Non-pigmented ciliary epithelial cell (primary cell): ENCODE data around the gene TBCEL.
"Not testable (repeated sequence)": the region's sequence is repeated elsewhere in the genome, so short reads cannot be mapped to it uniquely, and the experiment has no call there.

Experiments used
- DNase-seq: peaks from one replicate; pipeline ENCODE4 v3.0.0-alpha.2; 2010; ENCODE audit warnings: low read depth

Gene TBCEL

DNA sequence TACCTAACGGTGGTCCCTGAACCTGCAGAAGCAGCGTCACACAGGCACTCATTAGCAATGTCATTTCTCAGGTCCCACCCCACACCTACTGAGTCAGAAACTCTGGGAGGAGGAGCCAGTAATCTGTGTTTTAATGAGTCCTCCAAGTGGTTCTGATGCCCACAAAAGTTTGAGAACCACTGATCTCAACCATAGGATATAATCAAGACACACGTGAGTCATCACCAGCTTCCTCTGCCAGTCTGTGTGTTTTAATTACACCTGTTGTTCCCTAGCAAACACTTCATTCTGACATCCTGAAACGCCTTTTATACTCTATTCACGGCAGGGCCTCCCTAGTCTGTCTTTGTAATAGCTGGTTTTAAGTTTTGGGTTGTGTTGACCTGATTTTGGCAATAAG is 82.9 kb downstream of the TBCEL start:
- DNase-seq = no peak

DNA sequence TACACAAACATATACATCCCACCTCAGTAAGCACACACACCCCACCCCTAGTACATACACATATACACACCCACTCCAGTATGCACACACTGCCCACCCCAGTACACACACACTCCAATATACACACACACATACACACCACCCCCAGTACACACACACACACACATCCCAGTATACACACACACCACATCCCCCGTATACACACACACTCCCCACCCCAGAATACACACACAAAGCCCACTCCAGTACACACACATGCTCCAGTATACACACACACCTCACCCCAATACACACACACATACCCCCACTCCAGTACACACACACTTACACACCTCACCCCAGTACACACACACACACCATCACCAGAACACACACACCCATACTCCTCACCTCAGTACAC is 84.5 kb downstream of the TBCEL start:
- DNase-seq = no peak

DNA sequence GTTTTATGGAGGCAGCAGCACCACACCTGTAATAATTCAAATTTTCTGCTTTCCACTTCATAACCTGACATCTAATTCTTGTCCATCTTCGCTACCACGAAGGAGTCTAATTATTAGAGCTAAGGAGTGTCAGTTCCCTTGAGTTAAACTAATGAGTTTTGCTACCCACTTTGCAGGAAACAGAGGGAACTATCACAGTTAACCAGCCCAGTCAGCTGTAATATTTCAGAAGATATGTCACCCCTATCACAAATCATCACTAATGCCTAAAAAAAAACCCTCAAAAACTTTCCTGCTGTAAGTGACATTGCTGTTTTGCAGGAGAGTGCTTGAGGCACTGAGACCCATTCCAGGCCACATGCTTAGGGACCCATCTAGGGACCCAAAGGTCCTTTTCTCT is 85.6 kb downstream of the TBCEL start:
- no peak for DNase-seq

DNA sequence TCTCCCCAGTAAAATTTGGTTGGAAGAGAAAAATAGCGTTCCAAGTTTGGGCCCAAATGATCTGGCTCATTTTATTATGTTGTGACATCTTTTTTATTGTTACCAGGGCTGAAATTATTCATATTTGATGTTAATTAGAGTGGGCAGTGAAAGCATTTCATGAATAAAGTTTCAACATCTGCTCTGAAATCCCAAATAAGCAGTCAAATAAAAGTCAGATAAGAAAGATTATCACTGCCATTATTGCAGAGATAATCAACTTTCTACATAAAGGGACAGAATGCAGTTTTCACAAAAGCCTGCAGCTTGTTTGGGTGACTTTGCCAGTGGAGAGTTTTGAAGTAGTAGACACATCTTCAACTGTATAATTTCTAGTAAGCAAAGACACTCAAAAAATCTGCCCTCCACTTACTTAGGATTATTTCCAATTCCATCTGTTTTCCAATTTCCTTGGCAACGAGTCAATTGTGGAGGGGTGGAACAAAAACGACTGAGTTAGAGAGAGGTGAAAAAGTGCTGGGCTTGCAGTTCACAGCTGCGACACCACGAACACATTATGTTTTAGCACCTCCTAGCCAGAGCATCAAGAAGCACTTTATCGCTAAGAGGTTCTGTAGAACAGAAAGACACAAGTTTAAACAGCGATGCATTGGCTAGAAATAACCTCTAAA is 86.1 kb downstream of the TBCEL start:
- DNase-seq = no peak

DNA sequence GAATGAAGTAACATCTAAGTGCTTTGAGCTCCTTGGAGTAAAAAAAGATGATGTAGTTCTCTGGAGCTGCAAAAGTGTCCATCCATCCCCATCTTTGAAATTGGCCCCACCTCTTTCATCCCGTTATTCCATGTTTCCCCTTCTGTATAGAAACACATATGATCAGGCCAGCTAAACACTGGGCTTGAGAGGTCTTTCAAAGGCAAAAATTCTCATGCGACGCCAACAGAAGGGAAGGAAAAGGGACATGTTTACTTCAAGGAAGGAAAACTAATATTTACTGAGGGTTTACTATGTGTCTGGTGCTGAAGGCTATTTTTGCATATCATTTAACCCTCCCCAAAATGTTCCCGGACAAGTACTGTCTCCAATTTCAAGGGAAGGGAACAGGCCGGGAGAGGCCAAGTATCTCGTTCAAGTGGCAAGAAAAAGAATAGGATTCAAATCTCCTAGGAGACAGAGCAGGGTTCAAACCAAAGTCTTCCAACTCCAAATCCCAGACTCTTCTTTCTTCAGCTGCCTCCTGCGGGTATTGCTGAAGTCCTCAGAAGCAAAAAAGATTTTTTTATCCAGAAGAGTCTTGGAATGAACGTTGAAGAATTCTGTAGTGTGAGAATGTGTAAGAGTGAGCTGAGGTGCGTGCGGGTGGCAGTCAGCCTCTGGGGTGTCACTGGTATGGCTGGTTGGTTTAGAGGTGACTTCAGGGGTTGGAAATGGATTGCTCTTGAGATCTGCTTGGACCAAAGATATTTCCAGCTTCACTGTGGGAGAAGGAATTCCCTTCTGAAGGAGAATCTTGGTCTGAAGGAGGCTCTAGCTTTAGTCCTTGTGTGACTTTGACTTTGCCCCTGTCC is 87.2 kb downstream of the TBCEL start:
- no peak for DNase-seq

DNA sequence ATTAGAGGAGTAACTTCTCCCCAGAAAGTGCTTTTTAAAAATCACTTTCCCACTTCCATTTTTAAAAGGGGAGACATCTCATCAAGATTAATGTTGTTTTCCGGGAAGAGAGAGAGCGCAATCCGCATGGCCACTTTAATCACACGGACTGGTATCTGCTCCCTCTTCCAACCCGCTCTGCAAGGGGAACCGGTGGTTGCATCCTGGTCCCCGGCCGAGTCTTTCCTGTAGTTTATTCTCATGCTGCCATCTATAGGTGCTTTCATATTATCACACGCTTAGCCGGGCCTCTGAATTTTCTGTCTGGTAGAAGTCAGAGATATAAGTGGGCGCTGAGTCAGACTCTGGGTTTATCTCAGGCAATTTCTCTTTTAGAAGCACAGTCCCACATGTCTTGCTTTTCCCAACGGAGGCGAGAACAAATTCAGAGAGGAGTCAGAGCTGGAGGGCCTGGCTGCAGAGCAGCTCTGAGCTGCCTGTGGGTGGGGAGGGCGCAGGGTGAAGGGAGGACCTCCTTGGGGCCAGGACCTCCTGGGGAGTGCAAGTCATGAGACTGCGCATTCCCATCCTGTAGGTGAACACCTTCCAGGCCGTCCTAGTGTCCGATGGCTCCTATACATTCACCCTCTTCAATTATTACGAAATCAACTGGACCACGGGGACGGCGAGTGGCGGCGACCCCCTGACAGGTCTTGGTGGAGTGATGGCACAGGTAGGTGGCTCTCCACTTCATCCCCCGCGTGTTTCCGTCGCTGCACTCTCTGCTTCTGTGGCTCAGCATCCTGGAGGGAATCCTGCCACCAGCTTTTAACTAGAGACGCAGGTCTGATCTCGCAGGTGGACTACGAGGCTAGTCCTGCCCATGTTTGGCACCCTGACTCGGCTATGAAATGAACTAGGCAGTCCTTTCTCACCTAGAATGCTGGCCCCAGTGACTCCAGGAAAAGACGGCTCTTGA is 88.9 kb downstream of the TBCEL start:
- peak; percentile 34 for DNase-seq

DNA sequence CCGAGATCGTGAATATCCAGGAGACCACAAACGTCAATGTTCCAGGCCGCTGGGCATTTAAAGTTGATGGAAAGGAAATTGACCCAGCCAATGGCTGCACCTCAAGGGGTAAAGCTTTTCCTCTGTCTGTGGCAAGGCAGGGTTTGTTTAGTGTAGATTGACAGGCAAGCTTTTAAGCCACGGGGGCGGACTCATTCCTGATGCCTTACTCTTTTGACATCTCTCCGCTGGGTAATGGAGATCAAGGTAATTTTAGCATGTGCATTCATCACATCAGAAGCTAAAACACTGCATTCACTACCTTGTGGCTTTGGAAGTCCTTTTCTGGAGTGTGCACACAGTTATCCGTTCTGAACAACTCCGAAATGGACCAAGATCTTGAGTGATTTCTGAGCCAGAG is 89.7 kb downstream of the TBCEL start:
- no peak for DNase-seq

DNA sequence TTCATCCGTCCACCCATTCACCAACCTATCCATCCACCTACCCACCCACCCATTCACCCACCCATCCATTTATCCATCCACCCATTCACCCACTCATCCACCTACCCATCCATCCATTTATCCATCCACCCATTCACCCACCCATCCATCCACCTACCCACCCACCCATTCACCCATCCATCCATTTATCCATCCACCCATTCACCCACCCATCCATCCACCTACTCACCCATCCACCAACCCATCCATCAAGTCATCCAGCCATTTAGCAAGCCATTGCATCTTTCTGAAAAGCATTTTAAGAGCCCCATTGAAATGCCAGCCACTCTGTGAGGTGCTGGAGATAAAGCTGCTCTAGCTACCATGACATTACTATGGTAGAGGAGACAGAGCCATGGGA is 91.1 kb downstream of the TBCEL start:
- DNase-seq = not testable (repeated sequence)

DNA sequence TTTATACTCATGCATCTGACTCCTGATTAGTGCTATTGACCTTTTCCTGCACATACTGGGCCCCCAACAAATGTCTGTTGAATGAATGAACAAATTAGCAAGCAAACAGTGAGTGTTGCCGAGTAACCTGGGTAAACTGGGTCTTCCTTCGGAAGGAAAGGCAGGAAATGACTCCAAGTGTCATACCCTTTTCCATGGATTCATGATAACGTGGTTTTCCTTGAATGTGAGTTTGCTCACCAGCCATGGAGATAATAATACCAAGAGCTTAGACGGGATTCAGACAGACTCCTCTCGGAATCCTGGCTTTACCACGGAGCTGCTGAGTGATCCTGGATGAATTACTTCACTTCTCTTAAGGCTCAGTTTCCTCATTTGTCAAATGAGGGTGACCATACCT is 93.9 kb downstream of the TBCEL start:
- no peak for DNase-seq

DNA sequence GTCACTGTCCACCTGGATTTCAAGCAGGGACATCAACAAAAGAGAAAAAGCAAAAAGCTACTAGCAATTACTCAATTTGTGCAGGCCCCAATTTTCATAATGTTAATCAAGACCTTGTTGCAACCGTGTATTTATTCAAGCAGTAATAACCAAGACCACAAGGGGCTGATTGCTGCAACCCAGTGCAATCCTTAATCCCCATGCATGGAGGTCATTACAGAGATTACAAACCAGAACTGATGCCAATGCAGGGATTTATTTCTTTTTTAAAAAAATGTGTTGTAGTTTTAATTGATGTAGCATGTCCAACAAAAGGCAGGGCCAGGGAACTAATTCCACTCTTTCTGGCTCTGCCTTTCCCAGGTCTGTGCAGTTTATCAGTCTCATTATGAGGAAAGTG is 95.5 kb downstream of the TBCEL start:
- no peak for DNase-seq

DNA sequence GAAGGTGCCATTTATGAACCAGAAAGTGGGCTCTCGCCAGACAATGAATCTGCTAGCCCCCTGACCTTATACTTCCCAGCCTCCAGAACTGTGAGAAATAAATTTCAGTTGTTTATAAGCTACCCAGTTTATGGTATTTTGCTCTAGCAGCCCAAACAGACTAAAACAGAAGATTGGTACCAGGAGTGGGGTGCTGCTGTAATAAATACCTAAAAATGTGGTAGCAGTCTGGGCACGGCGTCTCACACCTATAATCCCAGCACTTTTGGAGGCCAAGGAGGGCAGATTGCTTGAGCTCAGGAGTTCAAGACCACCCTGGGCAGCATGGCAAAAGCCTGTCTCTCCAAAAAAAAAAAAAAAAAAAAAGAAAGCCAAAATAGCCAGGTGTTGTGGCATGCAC is 98.4 kb downstream of the TBCEL start:
- DNase-seq = no peak

DNA sequence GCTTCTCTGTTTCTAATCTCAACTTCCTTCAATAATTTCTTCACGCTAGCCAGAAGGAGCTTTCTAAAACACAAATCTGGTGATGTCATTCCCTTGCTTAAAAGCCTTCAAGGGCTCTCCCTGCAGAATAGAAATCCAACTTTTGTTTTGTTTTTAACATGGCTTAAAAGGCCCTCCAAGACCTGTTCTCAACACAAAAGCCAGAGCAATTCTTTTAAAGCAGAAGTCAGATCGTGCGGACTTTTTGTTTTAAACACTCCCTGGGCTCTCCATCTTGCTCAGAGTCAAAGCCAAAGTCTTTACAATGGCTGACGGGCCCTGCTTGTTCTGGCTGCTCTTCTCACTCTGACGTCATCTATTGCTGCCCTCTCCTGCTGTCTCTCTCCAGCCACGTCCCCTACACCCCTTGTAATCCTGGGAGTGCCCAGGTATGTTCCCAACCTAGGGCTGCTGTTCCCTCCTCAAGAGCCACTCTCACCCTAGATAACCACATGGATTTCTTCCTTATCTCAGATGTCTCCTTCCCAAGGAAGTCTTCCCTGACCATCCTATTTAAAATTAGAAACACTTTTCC is 99.7 kb downstream of the TBCEL start:
- no peak for DNase-seq

DNA sequence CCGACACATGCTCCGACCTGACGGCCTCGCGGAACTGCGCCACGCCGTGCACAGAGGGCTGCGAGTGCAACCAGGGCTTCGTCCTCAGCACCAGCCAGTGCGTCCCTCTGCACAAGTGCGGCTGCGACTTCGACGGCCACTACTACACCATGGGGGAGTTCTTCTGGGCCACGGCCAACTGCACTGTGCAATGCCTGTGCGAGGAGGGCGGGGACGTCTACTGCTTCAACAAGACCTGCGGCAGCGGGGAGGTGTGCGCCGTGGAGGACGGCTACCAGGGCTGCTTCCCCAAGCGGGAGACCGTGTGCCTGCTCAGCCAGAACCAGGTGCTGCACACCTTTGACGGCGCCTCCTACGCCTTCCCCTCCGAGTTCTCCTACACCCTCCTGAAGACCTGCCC is 103.9 kb downstream of the TBCEL start:
- DNase-seq = no peak

DNA sequence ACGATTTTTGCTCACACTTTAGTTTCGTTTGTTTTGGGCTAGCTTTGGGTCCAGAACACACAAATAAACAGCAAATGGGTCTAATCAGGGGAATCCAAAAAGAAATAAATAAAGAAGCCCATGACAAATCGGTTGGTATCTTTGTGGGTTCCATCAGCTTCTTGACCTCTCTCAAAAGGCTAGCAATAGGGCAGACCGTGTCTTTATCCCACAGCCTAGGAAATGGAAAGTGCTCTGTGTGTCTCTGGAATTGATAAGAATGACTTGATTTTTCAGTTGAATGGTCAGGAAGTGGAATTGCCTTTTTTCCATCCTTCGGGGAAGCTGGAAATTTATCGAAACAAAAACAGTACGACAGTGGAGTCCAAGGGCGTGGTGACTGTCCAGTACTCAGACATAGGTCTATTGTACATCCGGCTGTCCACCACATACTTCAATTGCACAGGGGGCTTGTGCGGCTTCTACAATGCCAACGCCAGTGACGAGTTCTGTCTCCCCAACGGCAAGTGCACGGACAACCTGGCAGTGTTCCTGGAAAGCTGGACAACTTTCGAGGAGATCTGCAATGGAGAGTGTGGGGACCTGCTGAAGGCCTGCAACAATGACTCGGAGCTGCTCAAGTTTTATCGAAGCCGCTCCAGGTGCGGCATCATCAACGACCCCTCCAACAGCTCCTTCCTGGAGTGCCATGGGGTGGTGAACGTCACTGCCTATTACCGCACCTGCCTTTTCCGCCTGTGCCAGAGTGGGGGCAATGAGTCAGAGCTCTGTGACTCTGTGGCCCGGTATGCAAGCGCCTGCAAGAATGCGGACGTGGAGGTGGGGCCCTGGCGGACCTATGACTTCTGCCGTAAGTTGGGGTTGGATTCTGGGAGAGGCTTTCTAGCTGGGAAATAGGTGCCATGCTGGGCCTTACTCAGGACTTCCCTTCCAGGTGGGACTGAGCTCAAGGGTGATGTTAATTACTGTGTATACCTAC is 105.7 kb downstream of the TBCEL start:
- DNase-seq = no peak

DNA sequence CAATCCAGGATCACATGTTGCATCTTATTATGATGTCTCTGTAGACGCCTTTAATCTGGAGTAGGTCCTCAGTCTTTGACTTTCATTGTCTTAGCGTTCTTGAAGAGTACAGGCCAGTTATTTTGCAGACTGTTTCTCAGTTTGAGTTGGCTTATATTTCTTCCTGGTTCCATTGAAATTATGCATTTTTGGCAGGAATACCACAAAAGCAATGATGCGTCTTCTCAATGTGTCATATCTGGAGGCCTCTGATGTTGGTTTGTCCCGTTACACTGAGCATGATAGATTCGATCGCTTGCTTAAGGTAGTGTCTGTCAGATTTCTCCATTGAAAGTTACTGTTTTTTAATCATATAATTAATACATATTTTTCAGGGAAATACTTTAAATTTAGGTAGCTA is 107.8 kb downstream of the TBCEL start:
- no peak for DNase-seq

DNA sequence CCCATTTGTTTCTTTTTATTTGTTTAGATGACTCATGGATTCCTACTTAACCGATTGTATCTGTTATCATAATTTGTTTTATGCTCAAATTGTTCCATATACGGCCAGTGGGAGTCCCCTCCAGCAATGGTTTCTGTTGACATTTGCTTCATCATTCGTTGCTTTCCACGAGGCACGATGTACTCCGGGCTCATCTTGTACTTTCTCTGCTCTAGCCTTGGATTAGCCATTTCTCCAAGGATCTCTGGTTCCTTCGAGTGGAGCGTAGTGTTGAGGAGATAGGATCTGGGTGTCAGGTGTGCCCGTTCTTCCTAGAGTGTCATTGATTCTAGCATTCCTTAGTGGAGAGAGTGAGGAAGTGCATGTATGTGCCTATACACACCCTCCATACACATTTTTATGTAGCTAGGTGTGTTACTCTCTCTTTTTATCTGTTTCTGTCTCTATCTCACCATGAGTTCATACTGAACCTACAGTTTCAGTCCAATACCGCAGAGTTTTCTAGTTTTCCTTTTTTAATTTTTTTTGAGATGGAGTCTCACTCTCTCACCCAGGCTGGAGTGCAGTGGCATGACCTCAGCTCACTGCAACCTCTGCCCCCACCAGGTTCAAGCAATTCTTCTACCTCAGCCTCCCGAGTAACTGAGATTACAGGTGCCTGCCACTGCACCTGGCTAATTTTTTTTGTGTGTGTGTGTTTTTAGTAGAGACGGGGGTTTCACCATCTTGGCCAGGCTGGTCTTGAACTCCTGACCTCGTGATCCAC is 108.5 kb downstream of the TBCEL start:
- no peak for DNase-seq

DNA sequence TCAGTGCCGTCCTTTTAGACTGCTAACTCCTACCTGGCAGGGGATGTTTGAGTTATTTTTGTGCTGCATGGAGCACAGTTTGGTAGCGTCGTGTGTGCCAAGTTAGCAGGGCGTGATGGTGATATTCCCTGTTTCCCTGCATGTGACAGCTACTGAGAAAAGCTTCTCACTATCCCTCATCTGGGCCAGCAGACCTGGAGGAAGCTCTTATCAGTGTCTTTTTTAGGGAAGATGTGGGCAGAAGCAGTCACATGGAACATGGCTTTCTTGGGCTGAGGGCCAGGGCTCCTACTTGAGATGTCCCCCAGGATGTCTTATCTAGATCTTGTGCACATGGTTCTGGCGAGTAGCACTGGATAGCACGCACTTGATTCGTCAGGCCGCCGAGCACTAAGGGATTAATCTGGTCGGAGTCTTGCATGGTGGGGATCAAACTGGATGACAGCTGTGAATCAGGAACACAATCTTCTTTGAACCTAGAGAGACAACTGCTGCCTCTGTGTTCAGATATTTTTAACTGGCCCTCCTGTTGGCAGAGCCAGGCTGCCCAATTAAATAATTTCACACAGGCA is 110.9 kb downstream of the TBCEL start:
- no peak for DNase-seq

DNA sequence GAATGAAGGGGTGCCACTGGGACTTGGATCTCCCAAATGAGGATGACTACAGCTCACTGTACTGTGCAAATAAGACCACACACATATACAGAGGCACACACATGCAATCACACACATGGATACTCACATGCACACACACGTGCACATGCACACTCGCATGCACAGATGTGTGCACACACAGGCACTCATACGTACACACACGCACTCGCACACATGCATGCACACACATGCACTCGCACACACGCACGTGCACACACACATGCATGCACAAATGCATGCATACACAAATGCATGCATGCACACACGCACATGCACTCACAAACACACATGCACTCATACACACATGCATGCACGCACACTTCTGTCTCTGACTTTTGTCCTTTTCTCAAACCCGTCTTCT is 113.1 kb downstream of the TBCEL start:
- DNase-seq = no peak

DNA sequence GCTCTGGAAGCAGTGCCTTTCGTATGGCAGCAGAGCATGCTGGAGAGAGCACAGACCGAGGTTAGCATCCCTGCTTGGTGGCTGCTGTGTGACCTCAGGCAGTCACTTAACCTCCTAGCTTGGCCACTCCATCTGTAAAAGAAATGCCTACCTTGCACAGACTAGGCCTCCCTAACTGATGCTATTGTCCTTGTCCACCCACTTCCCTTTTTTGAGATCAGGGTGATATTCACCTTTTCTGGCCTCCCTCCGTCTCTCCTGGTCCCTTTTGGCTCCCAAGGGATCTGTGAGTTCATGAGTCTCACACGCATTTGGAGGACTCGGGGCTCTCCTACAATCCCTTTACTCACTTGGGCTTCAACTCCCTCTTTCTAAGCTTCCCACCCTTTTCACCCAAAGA is 114.4 kb downstream of the TBCEL start:
- DNase-seq = no peak

DNA sequence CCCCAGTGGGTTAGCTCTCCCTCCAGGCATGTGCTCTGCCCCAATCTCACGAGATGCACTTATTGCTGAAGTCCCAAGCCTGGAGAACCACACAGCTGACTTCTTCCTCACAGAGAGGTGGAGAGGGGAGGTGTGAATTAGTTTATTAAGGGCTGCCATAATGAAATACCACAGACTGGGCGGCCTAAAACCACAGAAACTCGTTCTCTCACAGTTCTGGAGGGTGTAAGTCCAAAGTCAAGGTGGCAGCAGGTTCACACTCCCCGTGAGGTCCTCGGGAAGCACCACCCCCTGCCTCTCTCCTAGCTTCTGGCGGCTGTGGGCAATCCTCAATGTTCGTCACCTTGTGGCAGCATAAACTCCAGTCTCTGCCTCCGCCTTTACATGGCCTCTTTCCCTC is 116.5 kb downstream of the TBCEL start:
- no peak for DNase-seq
